NCI-H774 (cell line): ENCODE results near the gene BORA.
"Not testable (repeated sequence)": the region's sequence is repeated elsewhere in the genome, so short reads cannot be mapped to it uniquely, and the experiment has no call there.

Source experiments
- DNase-seq: peaks from one replicate; lab custom pipeline; 2025; lab: John Stamatoyannopoulos, UW

Gene BORA

GRCh38 chr13:72763411-72763810 lies 35.7 kb downstream of the BORA start:
- no peak for DNase-seq

DNA sequence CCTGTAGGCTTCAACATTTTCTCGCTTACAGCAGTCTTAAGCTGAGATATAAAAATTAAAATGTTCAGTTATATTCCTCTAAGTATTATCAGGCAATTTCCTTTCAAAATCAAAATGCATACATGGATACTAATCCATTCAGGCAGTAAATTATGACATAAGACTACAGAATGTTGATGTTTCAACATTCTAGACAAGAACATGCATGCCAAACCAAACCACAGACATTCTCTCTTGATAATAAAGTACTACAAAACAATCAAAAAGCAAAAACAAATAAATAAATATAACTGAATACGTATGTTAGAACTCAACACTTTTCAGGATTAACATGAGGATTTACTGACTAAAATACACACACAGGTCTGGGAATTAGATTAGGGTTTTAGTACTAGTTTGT lies 46.3 kb downstream of the BORA start:
- DNase-seq = no peak

GRCh38 chr13:72781451-72782439 lies 54.0 kb downstream of the BORA start, which contains the start of the genes DIS3 and PIBF1:
Gene DIS3, minus strand, starts transcription at chr13:72781900. Its CDS starts 68 bp downstream, at chr13:72781832.
Gene PIBF1, plus strand, starts transcription at chr13:72782133. Its CDS starts 1,337 bp downstream, at chr13:72783470.
- peak; percentile 90 for DNase-seq

DNA sequence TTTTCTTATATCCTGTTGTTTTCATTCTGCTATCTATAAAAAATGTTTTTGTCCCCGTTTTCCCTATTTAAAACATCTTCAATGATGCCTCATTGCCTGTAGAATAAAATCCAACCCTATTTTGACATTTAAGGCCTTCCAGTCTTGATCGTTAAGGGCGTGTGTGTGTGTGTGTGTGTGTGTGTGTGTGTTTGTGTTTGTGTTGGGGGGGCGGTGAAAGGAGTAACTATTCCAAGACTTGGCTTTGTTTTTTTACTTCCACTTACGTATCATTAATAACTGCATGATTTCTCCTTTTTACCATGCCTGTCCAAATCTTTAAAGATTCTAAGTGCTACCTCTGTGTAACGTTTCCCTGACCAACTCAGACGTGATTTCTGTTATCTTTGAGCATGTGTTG lies 55.0 kb downstream of the BORA start:
- DNase-seq = no peak

DNA sequence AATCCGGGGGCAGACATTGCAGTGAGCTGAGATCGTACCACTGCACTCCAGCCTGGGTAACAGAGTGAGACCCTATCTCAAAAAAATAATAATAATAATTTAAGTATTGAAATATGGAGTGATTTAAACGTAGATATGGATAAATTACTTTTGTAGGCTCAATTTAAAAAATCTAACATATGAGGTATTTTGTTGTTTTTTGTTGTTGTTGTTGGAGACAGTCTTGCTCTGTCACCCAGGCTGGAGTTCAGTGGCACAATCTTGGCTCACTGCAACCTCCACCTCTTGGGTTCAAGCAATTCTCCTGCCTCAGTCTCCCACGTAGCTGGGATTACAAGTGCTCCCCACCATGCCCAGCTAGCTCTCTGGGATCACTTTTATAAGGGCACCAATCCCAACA lies 57.0 kb downstream of the BORA start:
- DNase-seq = not testable (repeated sequence)

GRCh38 chr13:72788831-72789230 lies 61.1 kb downstream of the BORA start:
- no peak for DNase-seq

- no peak for DNase-seq
These were observed 64.9 kb downstream of the BORA start for GRCh38 chr13:72792640-72793039.

GRCh38 chr13:72798817-72799216 lies 71.1 kb downstream of the BORA start:
- DNase-seq = no peak

- no peak for DNase-seq
These were observed 76.6 kb downstream of the BORA start for GRCh38 chr13:72804301-72804700.
